ENCODE results near the gene LMO4. TPM values are rescaled to one million over a fixed set of nuclear protein-coding genes. Genes with fewer than 3 reads are reported as not detected.

LMO4 gene
- total and polyA plus RNA-seq, 7 experiments from 2014 or later, result 6.4 to 30.6 (median 9.1) TPM

GRCh38 chr1:87362063-87362833 lies 33.6 kb downstream of the LMO4 start:
- H3K4me3 Mint-ChIP-seq, result no peak overlapping the region
- Histone ChIP-seq H3K9me3 (ENCODE audit: control insufficient read depth in 2 of 3, low read length in 3 of 3) (no peaks in the 10 kb centered on the region), H3K4me3 (ENCODE audit: low read length) (no peak overlapping the region), H3K27me3 (ENCODE audit: control insufficient read depth in 2 of 2, insufficient read depth in 2 of 2, low read length in 2 of 2) (no peaks in the 10 kb centered on the region), H3K27ac (ENCODE audit: low read depth, low read length) (no peak overlapping the region), H3K36me3 (ENCODE audit: control insufficient read depth in 2 of 3, insufficient read depth in 3 of 3, low read length in 3 of 3) (no peaks in the 10 kb centered on the region), H3K4me1 (ENCODE audit: control insufficient read depth in 2 of 2, insufficient read depth in 2 of 2, low read length in 2 of 2) (no peaks in the 10 kb centered on the region)
- peaks cover 0 to 3% (median 0%) of the 10 kb centered on the region in 7 donors for H3K4me1 Mint-ChIP-seq
- no peak overlapping the region for H3K27ac Mint-ChIP-seq
- intact Hi-C loops (cut with micrococcal nuclease), result no loop called here
- no peak for DNase-seq
- ChIA-PET POLR2A (no interaction called here), CTCF (interaction anchor here (1.6 kb wide), 1 partner anchor 14 kb away, joined by 3 read pairs; no protein-coding TSS in a partner anchor)
- H3K27me3 Mint-ChIP-seq, result peaks cover 0 to 4% (median 0%) of the 10 kb centered on the region in 5 donors
- H3K36me3 Mint-ChIP-seq, result peaks cover 2 to 13% (median 8%) of the 10 kb centered on the region in 5 donors
- peaks cover 0 to 6% (median 3%) of the 10 kb centered on the region in 11 donors for H3K9me3 Mint-ChIP-seq
- ATAC-seq, result no peak

GRCh38 chr1:87362834-87363426 lies 34.2 kb downstream of the LMO4 start:
- CTCF ChIA-PET, result interaction anchor here (1.6 kb wide), 1 partner anchor 15 kb away, joined by 3 read pairs; no protein-coding TSS in a partner anchor
- intact Hi-C loops (cut with micrococcal nuclease), result no loop called here
- POLR2A ChIA-PET, result no interaction called here
- Histone ChIP-seq H3K27me3 (ENCODE audit: control insufficient read depth in 2 of 2, insufficient read depth in 2 of 2, low read length in 2 of 2) (no peaks in the 10 kb centered on the region), H3K9me3 (ENCODE audit: control insufficient read depth in 2 of 3, low read length in 3 of 3) (no peaks in the 10 kb centered on the region), H3K4me3 (ENCODE audit: low read length) (no peak overlapping the region), H3K4me1 (ENCODE audit: control insufficient read depth in 2 of 2, insufficient read depth in 2 of 2, low read length in 2 of 2) (no peaks in the 10 kb centered on the region), H3K27ac (ENCODE audit: low read depth, low read length) (no peak overlapping the region), H3K36me3 (ENCODE audit: control insufficient read depth in 2 of 3, insufficient read depth in 3 of 3, low read length in 3 of 3) (no peaks in the 10 kb centered on the region)
- DNase-seq, result no peak
- Mint-ChIP-seq H3K4me3 (no peak overlapping the region), H3K36me3 (peaks cover 2 to 14% (median 8%) of the 10 kb centered on the region in 5 donors), H3K27me3 (peaks cover 0 to 4% (median 0%) of the 10 kb centered on the region in 5 donors), H3K9me3 (peaks cover 0 to 6% (median 3%) of the 10 kb centered on the region in 11 donors), H3K4me1 (peaks cover 0 to 5% (median 0%) of the 10 kb centered on the region in 7 donors), H3K27ac (no peak overlapping the region)
- ATAC-seq, result no peak

- H3K9me3 Mint-ChIP-seq, result peaks cover 0 to 5% (median 0%) of the 10 kb centered on the region in 11 donors
- peaks cover 0 to 6% (median 0%) of the 10 kb centered on the region in 7 donors for H3K4me1 Mint-ChIP-seq
- intact Hi-C loops (cut with micrococcal nuclease), result no loop called here
- Histone ChIP-seq H3K4me1 (ENCODE audit: control insufficient read depth in 2 of 2, insufficient read depth in 2 of 2, low read length in 2 of 2) (no peaks in the 10 kb centered on the region), H3K27ac (ENCODE audit: low read depth, low read length) (no peak overlapping the region), H3K36me3 (ENCODE audit: control insufficient read depth in 2 of 3, insufficient read depth in 3 of 3, low read length in 3 of 3) (no peaks in the 10 kb centered on the region), H3K27me3 (ENCODE audit: control insufficient read depth in 2 of 2, insufficient read depth in 2 of 2, low read length in 2 of 2) (no peaks in the 10 kb centered on the region), H3K9me3 (ENCODE audit: control insufficient read depth in 2 of 3, low read length in 3 of 3) (no peaks in the 10 kb centered on the region), H3K4me3 (ENCODE audit: low read length) (no peak overlapping the region)
- DNase-seq (no peak), ATAC-seq (no peak)
- H3K36me3 Mint-ChIP-seq, result peaks cover 0 to 3% (median 0%) of the 10 kb centered on the region in 5 donors
- H3K27me3 Mint-ChIP-seq, result peaks cover 0 to 7% (median 0%) of the 10 kb centered on the region in 5 donors
- ChIA-PET CTCF (no interaction called here), POLR2A (no interaction called here)
- no peak overlapping the region for H3K4me3 Mint-ChIP-seq
- H3K27ac Mint-ChIP-seq, result no peak overlapping the region
These were observed 38.9 kb downstream of the LMO4 start for GRCh38 chr1:87367549-87367948.

GRCh38 chr1:87368907-87369306 lies 40.2 kb downstream of the LMO4 start:
- Mint-ChIP-seq H3K27ac (no peak overlapping the region), H3K4me3 (no peak overlapping the region), H3K27me3 (peaks cover 0 to 7% (median 0%) of the 10 kb centered on the region in 5 donors), H3K4me1 (peaks cover 0 to 6% (median 0%) of the 10 kb centered on the region in 7 donors), H3K36me3 (peaks cover 0 to 3% (median 0%) of the 10 kb centered on the region in 5 donors), H3K9me3 (peaks cover 0 to 5% (median 0%) of the 10 kb centered on the region in 11 donors)
- intact Hi-C loops (cut with micrococcal nuclease), result no loop called here
- DNase-seq, result no peak
- no peaks in the 10 kb centered on the region for H3K27me3 ChIP-seq (ENCODE audit: control insufficient read depth in 2 of 2, insufficient read depth in 2 of 2, low read length in 2 of 2)
- H3K4me1 ChIP-seq (ENCODE audit: control insufficient read depth in 2 of 2, insufficient read depth in 2 of 2, low read length in 2 of 2), result no peaks in the 10 kb centered on the region
- no peak overlapping the region for H3K27ac ChIP-seq (ENCODE audit: low read depth, low read length)
- ChIA-PET CTCF (no interaction called here), POLR2A (no interaction called here)
- H3K9me3 ChIP-seq (ENCODE audit: control insufficient read depth in 2 of 3, low read length in 3 of 3), result no peaks in the 10 kb centered on the region
- H3K4me3 ChIP-seq (ENCODE audit: low read length), result no peak overlapping the region
- no peaks in the 10 kb centered on the region for H3K36me3 ChIP-seq (ENCODE audit: control insufficient read depth in 2 of 3, insufficient read depth in 3 of 3, low read length in 3 of 3)
- no peak for ATAC-seq

- Mint-ChIP-seq H3K4me3 (no peak overlapping the region), H3K4me1 (peaks cover 0 to 6% (median 0%) of the 10 kb centered on the region in 7 donors), H3K27ac (no peak overlapping the region), H3K27me3 (peaks cover 0 to 7% (median 0%) of the 10 kb centered on the region in 5 donors), H3K36me3 (peaks cover 0 to 3% (median 0%) of the 10 kb centered on the region in 5 donors), H3K9me3 (peaks cover 0 to 7% (median 0%) of the 10 kb centered on the region in 11 donors)
- Histone ChIP-seq H3K27me3 (ENCODE audit: control insufficient read depth in 2 of 2, insufficient read depth in 2 of 2, low read length in 2 of 2) (no peaks in the 10 kb centered on the region), H3K9me3 (ENCODE audit: control insufficient read depth in 2 of 3, low read length in 3 of 3) (no peaks in the 10 kb centered on the region), H3K4me3 (ENCODE audit: low read length) (no peak overlapping the region), H3K36me3 (ENCODE audit: control insufficient read depth in 2 of 3, insufficient read depth in 3 of 3, low read length in 3 of 3) (no peaks in the 10 kb centered on the region), H3K4me1 (ENCODE audit: control insufficient read depth in 2 of 2, insufficient read depth in 2 of 2, low read length in 2 of 2) (no peaks in the 10 kb centered on the region), H3K27ac (ENCODE audit: low read depth, low read length) (no peak overlapping the region)
- ATAC-seq, result no peak
- DNase-seq, result no peak
- intact Hi-C loops (cut with micrococcal nuclease), result no loop called here
- CTCF ChIA-PET, result no interaction called here
- POLR2A ChIA-PET, result no interaction called here
These were observed 41.2 kb downstream of the LMO4 start for GRCh38 chr1:87369736-87370478.

- Histone ChIP-seq H3K27ac (ENCODE audit: low read depth, low read length) (no peak overlapping the region), H3K4me3 (ENCODE audit: low read length) (no peak overlapping the region), H3K27me3 (ENCODE audit: control insufficient read depth in 2 of 2, insufficient read depth in 2 of 2, low read length in 2 of 2) (no peaks in the 10 kb centered on the region), H3K36me3 (ENCODE audit: control insufficient read depth in 2 of 3, insufficient read depth in 3 of 3, low read length in 3 of 3) (no peaks in the 10 kb centered on the region), H3K9me3 (ENCODE audit: control insufficient read depth in 2 of 3, low read length in 3 of 3) (no peaks in the 10 kb centered on the region), H3K4me1 (ENCODE audit: control insufficient read depth in 2 of 2, insufficient read depth in 2 of 2, low read length in 2 of 2) (no peaks in the 10 kb centered on the region)
- H3K36me3 Mint-ChIP-seq, result peaks cover 0 to 3% (median 0%) of the 10 kb centered on the region in 5 donors
- DNase-seq, result no peak
- H3K27me3 Mint-ChIP-seq, result peaks cover 0 to 7% (median 0%) of the 10 kb centered on the region in 5 donors
- CTCF ChIA-PET, result no interaction called here
- H3K9me3 Mint-ChIP-seq, result peaks cover 0 to 7% (median 0%) of the 10 kb centered on the region in 11 donors
- ATAC-seq, result no peak
- no peak overlapping the region for H3K4me3 Mint-ChIP-seq
- POLR2A ChIA-PET, result no interaction called here
- no peak overlapping the region for H3K27ac Mint-ChIP-seq
- intact Hi-C loops (cut with micrococcal nuclease), result no loop called here
- peaks cover 0 to 6% (median 0%) of the 10 kb centered on the region in 7 donors for H3K4me1 Mint-ChIP-seq
These were observed 41.9 kb downstream of the LMO4 start for GRCh38 chr1:87370544-87370943.
